ENCODE measurements around the gene EPS8L2.
A peak's percentile ranks its signal among the peaks of the same experiment; 100 is the strongest.

EPS8L2 gene

DNA sequence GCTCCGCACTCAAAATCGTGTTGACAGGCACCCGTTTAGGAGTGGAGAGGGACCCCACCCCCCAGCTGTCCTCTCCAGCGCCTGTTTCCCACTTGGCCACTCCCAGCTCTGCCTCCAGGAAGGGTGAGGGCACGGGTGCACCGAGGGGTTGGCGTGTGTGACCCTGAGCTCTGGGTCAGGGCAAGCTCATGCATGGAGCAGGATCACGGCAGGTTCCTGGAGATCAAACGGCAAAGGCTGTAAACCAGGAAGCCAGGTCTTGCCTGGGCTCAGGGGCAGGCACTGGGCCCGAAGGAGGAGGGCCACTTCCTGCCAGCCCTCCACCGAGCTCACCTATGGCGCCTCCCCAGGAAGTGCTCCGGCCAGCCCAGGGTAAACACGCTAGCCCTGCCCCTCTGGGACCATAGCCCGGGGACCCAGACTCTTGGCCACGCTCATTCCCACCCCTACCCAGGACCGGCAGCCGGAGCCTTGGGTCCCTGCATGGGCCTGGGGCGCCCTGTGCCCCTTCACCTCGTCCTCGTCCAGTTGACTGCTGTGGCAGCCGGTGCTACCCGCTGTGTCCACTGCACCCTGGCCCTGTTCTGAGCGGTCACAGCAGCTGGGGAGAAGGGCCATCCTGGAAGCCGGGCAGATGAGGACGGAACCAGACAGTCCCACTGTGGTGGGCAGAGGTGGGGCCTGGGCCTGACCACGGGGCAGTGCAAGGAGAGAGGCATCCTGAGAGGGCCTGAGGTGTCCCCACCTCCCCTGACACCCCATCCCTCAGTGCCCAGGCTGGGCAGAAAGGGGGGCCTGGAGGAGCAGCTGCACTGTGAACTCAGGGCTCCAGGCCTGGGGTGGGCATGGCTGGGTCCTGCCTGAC lies 1.0 kb upstream of the EPS8L2 start:
- no peak for DNase-seq

DNA sequence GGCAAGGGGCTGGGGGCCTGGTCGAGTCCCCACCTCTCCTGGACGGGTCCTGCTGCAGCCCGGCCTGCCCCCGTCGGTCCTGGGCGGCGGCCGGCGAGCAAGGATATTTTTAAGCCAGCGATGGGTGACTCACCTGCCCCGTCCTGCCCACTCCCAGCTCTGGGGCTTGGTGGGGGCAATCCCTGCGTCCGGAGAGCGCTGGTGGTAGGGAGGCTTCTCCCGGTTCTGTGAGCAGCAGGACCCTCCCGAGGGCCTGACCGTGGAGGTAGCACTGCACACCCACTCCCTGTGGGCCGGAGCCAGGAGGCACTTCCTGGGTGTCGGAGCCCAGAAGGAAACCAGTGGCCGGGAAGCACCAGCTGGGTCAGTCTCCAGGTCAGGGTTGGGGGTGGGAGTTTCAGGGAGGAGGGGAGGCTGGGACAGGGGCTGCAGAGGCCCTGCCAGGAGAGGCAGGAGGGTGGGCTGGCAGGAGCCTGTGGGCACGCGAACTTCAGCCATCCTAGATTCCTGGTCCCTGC lies 467 bp downstream of the EPS8L2 start:
- DNase-seq = no peak

DNA sequence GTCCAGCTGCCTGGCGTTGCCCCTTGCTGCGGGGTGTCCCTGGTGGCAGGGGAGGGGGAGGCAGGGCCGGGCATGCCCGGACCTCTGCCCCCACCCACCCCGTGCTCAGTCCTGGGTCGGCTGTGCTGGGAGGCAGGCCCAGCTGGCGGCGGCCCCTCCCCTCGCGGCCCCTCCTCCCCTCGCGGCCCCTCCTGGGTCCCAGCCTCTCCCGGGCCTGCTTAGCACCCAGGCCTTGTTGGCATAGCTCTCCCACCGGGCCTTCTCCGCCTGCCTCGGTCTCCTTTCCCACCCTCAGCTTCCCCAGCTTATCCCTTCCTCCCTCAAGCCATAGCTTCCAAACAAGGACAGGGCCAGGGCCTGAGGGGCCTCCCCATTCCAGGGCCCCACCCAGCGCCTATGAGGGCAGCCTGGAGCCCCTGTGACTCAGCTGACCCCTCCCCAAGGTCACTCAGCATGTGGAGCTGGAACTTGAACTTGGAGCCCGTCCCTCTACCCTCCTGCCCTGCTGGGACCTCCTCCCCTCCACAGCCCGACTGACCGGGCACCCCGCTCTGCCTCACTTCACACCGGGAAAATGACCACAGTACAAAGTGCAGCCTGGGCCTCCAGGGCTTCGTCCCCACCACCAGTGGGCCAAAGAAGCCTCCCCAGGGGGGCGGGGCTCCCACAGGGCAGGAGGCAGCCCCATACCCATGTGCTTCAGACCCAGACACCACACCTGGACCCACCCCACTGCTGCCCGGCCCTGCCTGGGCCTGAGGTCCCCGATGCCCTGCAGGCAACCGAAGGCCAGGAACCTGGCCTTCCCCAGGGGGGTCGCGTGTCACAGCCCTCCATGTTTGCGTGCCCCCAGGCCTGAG lies 1.2 kb downstream of the EPS8L2 start:
- DNase-seq = no peak

DNA sequence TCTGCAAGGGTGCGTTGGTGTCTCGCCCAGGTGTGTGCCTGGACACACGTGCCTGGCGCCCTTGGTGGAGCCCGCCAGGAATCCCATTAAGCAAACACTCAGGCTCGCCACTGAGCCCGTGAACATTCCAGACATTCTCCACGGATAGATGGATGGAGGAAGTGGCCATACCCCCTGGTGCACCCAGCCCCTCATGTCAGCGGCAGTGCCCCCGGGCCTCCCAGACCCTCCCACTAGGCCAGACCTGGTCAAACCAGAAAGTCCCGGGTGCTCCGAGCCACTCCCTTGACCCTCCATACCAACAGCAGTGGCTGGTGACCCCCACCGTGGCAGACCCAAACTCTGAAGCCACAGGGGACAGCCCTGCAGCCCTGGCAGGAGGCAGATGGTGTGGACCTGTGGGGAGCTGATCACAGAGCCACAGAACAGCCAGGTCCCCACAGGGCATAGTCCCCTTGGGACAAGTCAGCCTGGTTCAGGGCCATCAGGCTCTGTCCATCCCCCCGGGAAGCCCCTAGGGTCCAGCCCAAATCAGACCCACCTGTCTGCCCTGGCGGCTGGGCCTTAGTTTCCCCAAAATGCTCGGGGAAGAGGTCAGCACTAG lies 1.9 kb downstream of the EPS8L2 start:
- DNase-seq = no peak

DNA sequence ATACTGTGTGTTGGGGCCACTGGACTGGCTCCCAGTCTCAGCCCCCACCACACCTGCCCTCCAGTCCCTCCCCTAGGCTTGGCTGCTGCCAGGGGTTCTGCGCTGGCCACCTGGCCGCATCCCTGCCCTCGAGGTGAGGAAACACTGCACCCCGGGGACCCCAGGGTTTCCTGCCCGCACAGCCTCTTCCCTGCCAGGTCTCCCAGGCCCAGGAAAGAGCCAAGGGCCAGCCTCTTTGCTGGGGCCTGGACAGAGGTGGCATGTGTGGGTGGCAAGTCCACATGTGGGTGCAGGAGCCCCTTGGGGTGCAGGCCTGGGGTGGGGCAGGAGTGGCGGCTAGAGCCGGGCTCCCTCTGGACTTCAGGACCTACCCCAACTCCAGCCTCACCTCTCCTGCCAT lies 2.5 kb downstream of the EPS8L2 start:
- DNase-seq = no peak

DNA sequence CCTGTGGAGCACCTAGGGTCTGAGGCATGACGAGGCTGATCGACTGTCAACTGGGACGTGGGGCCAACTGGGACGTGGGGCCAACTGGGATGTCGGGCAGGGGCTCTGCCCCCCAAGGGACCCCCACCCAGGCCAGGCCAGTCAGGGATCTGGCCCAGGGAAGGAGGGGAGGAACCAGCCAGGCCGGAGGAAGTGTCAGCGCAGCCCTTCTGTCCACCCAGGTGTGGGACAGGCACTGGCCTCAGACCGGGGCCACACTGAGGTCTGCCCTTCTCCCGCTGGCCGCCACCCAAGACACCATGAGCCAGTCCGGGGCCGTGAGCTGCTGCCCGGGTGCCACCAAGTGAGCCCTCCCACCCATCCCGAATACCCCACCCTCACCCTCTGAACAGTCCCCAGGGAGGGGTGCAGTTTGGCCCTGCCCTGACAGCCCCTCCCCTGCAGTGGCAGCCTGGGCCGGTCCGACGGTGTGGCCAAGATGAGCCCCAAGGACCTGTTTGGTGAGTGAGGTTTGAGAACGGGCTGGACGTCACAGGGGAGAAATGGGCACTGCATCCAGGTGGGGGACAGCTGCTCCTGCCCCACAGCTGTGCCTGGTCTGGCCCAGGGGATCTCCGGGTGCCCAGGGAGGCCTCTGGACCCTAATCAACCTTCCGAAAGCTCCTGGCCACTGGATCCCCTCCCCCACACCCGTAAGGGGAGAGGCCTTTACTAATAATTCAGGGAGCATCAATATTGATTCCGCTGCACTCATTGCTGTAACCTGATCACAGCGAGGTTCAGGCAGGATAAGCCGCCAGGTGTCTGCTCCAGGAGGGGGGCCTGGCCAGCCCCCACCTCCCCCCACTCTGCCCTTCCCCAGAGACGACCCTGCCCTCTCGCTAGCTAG lies 3.3 kb downstream of the EPS8L2 start:
- DNase-seq = no peak

DNA sequence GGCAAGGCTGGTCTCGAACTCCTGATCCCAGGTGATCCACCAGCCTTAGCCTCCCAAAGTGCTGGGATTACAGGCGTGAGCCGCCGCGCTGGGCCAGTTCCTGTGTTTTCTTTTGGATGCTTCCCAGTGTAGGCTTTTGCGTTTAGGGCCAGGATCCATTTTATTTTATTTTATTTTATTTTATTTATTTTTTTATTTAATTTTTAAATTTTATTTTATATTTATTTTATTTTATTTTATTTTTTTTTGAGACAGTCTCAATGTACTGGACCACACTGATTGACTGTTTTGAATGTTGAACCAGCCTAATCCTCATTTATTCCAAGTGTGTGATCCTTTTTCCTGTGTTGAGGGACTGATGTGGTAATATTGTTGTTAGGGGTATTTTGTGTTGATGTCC lies 8.4 kb downstream of the EPS8L2 start:
- no peak for DNase-seq

DNA sequence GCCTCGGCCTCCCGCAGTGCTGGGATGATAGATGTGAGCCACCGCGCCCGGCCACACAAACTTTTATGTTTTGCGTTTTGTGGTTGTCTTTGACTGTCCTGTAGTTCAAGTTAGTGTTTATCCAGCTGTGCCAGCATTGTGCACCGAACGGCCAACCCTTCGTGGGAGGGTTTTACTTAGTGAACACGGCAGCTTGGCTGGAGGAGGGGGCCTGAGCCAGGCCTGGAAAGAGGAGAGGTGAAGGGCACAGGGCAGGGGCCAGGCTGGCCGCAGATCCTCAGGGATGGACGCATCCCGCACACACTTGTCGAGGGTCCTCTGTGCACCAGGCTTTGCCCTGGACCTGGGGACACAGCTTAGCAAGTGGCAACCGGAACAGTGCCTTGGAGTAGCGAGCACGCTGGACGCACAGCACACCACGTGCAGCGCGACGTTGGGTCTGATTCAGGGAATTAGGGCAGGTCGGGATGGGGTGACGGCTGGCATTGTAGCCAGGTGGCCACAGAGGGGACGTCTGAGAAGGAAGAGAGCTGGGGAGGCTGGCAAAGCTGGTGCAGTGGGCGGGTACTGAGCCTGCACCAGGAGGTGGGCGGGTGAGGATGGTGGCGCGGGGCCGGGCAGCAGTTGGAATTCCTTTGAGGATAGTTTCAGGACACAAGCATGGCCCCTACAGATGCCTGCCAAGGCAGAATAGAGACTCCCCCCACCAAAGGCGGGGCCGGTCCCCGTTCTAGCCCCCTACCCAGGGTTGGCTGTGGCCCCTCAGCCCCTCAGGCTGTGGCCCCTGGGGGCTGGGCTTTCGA lies 13.4 kb downstream of the EPS8L2 start:
- no peak for DNase-seq

DNA sequence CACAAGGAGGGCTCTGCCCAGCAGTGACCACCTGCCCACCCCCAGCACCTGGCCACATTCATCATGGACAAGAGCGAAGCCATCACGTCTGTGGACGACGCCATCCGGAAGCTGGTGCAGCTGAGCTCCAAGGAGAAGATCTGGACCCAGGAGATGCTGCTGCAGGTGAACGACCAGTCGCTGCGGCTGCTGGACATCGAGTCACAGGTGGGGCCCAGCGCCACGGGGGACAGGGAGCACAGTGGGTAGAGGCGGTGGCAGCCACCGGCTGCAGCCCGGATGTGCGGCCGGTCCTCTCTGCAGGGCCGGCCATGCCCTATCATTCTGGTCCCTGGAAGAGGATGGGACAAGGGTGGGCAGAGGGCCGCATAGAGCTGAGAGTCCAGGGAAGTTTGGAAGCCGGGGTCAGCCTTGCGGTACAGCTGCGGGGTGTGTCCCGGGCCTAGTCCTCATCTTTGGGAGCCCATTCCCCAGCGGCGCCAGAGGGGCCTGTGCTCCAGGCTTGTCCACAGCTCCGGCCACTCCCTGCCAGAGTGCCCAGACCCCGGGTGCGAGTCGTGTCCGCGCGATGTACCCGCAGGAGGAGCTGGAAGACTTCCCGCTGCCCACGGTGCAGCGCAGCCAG lies 14.1 kb downstream of the EPS8L2 start:
- no peak for DNase-seq

DNA sequence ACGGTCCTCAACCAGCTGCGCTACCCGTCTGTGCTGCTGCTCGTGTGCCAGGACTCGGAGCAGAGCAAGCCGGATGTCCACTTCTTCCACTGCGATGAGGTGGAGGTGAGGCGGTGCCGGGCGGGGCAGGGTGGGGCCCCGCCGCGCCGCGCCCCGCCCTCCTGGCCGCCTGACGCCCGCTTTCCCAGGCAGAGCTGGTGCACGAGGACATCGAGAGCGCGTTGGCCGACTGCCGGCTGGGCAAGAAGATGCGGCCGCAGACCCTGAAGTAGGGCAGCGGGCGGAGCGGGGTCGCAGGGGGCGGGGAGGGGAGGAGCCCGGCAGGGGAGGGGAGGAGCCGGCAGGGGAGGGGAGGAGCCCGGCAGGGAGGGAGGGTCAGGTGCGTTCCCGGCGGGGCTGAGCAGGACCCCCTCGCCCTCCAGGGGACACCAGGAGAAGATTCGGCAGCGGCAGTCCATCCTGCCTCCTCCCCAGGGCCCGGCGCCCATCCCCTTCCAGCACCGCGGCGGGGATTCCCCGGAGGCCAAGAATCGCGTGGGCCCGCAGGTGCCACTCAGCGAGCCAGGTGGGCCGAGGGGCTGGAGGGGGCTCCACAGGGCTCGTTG lies 14.7 kb downstream of the EPS8L2 start:
- DNase-seq = no peak

DNA sequence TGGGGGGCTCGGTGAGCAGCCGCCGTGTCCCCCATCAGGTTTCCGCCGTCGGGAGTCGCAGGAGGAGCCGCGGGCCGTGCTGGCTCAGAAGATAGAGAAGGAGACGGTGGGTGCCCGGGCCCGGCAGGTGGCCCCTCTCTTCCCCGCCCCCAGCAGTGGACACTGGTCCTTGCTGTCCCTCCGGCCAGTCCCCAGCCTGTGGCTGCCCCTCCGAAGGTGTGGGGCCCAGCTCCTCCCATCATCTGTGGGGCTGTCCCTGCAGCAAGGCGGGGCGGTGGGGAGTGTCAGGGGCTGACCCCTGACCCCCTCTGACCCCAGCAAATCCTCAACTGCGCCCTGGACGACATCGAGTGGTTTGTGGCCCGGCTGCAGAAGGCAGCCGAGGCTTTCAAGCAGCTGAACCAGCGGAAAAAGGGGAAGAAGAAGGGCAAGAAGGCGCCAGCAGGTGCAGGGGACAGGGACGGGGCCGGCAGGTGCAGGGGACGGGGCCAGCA lies 15.3 kb downstream of the EPS8L2 start:
- no peak for DNase-seq

DNA sequence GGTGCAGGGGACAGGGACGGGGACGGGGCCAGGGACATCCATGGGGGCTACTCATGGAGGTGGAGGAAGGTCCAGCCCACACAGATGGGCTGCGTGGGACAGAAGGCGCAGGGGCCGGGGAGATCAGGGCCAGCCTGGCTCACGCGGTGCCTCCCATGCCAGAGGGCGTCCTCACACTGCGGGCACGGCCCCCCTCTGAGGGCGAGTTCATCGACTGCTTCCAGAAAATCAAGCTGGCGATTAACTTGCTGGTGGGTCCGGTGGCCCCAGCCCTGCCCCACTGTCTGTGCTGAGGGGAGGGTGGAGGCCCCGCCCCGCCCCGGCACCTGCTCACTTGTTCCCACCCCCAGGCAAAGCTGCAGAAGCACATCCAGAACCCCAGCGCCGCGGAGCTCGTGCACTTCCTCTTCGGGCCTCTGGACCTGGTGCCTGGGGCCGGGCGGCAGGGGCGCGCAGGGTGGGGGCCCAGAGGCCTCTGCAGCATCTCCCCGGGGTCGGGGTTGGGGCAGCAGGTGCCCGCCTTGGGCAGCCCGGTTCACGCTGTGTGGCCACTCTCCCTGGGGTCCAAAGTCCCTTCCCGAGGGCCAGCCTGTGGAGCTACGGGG lies 15.8 kb downstream of the EPS8L2 start:
- no peak for DNase-seq

DNA sequence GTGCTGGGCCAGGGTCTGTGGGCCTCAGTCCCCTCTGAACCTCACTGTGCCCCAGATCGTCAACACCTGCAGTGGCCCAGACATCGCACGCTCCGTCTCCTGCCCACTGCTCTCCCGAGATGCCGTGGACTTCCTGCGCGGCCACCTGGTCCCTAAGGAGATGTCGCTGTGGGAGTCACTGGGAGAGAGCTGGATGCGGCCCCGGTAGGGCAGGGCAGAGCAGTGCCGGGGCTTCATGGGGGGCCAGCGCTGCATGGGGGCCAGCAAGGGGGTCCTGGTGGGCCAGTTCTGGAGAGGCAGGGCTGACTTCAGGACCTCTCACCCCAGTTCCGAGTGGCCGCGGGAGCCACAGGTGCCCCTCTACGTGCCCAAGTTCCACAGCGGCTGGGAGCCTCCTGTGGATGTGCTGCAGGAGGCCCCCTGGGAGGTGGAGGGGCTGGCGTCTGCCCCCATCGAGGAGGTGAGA lies 16.3 kb downstream of the EPS8L2 start:
- DNase-seq = no peak

DNA sequence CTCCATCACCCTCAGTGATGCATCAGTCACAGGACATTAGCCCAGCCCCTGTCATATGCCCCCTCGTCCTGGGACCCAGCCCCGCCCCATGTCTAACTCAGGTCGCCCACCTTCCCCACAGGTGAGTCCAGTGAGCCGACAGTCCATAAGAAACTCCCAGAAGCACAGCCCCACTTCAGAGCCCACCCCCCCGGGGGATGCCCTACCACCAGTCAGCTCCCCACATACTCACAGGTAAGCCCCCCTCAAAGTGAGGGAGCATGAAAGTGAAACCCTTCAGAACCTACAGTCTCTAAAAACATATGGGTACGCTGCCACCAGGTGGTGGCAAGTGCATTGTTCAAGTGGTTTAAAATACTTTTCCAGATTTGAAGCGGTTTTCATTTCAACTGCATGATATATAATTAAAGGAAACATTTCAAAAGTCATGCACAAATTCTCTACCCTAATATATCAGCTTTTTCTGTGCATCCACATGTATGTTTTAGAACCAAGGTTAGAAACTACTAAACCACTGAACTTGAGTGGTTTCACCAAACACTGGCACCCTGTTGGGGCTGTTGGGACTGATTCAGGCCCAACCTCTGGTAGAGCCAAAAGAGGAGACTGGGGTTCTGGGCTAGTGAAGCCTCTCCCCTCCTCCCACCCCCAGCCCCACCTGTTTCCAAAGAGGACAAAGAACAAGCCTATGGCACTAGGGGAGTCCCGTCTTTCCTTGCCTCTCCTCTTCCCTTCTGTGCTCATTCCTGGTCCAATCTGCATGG lies 17.3 kb downstream of the EPS8L2 start:
- peak; percentile 17 for DNase-seq

DNA sequence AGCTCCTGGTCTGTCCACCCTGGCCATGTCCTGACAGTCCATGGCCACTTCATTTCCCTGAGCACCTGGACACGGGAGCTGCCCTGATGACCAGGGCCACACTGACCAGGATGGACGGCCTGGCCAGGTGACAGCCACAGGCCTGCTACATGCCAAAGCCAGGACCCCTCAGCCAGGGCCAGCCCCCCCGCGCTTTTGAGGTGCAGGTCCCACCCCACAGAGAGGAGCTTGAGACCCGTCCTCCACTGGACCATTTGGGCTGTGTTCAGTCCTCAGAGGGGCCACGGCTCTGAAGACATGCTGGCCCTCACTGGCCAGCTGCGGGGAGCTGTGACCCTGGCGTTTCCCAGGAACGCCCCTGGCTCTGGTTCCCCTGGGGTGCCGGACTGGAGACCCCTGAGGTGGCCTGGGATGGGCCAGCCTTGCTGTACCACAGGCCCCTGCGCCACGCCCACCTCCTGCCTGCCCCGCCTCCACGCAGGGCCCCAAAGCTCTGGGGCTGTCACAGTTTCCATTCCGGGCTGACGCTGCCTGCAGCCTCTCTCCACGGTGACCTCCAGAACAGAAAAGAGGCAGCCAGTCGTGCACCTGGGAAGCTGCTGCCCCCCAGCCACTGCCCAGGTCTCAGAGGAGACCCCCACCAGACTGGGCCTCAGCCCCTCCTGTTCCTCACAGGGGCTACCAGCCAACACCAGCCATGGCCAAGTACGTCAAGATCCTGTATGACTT lies 18.2 kb downstream of the EPS8L2 start:
- DNase-seq = no peak

DNA sequence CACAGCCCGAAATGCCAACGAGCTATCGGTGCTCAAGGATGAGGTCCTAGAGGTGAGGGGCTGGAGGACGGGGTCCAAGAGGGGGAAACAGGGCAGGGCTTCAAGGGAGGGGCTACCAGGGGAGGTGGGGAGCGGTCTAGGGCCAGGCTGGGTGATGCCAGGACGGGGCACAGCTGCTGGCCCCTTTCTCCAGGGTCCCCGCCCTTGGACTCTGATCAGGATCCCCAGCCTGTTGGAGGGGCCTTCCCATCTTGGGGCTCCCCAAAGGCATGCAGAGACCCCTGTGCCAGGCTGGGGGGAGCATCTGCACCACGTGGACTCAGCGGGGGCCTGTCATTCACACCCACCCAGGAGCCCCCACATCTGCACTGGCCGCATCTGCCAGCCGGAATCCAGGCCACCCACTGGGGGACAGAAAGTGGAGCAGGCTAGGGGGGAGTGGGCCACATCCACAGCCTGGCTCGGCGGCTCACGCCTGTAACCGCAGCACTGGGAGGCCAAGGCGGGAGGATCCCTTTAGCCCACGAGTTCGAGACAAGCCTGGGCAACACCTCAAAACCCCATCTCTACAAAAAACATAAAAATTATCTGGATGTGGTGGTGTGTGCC lies 18.9 kb downstream of the EPS8L2 start:
- DNase-seq = no peak

DNA sequence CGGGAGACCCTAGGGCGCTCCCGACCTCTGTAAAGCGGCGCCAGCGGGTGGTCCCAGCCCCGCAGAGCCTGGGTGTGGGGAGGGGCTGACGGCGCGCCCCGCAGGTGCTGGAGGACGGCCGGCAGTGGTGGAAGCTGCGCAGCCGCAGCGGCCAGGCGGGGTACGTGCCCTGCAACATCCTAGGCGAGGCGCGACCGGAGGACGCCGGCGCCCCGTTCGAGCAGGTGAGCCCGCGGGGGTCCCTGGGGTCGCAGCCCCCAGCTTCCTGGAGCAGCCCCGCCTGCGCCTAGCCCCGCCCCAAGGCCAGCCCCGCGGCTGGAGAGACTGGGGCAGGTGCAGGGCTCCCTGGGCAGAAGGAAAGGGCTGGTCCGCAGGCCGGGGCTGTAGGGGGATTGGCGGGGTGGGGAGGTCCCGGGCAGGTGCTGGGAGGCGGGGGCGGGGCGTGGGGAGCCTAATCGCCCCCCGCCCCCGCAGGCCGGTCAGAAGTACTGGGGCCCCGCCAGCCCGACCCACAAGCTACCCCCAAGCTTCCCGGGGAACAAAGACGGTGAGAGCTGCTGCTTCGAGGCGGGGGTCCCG lies 19.7 kb downstream of the EPS8L2 start:
- DNase-seq = no peak

All from midbrain (tissue), 1 donor.